HepG2 (cell line): ENCODE data around the gene ARHGAP9. TPM values are rescaled to one million over a fixed set of nuclear protein-coding genes. Genes with fewer than 3 reads are reported as not detected.

Source experiments
- ATAC-seq: fragments of 200-7000 bp; cut with Tn5 transposase; 3 replicates; pipeline ENCODE4 v1.9.1; 2020; ENCODE audit warnings: mild to moderate bottlenecking, moderate library complexity
- BruUV-seq: library from RNA; stranded (reverse); fragments of 400-500 nt; replicated peaks from 2 replicates; lab custom pipeline; 2021; lab: Mats Ljungman, UMichigan
- CTCF ChIA-PET: fragments of 300-600 bp; formaldehyde crosslinking; extraction: SDS; loops from one replicate; lab custom pipeline; 2021; ENCODE audit warnings: low total read pairs, inconsistent platforms, low intra/inter-chr PET ratio; lab: Yijun Ruan, JAX
- POLR2A ChIA-PET: fragments of 350-600 bp; sonication (Branson Sonifier 250); formaldehyde crosslinking; loops from one replicate; lab custom pipeline; 2020; ENCODE audit warnings: antibody characterized with exemption, inconsistent platforms; lab: Yijun Ruan, JAX
- DNase-seq: peaks from one replicate; pipeline ENCODE4 v3.0.0-alpha.2; 2015; ENCODE audit warnings: low spot score
- FAIRE-seq: peaks from 3 replicates; lab custom pipeline; 2011; peaks lifted over from hg19 to GRCh38; lab: Jason Lieb, UNC
- H2AFZ ChIP-seq: one replicate; pipeline ENCODE4 v1.6.1; 2011; ENCODE audit warnings: low read length, inconsistent platforms
- H3K27ac ChIP-seq: fragments of 300-600 bp; 3 replicates; pipeline ENCODE4 v1.8.0; 2011; ENCODE audit warnings: mixed run types, mild to moderate bottlenecking, mixed read lengths, low read length, inconsistent platforms; ENCODE audit not compliant: insufficient read depth; ENCODE audit errors: extremely low read length
- H3K27me3 ChIP-seq, 2 experiments: fragments of 200-600 bp in 1 of 2; 2 replicates in 1 of 2; 3 replicates in 1 of 2; pipeline versions ENCODE4 v1.6.0 to v1.8.0; 2011; ENCODE audit warnings: low read length in 2 of 2, mild to moderate bottlenecking in 2 of 2, moderate library complexity in 2 of 2, inconsistent platforms in 1 of 2; ENCODE audit not compliant: insufficient read depth in 2 of 2, control insufficient read depth in 1 of 2
- H3K36me3 ChIP-seq, 2 experiments: fragments of 200-600 bp in 1 of 2; replicated peaks in 1 of 2; 2 replicates in 1 of 2; 3 replicates in 1 of 2; pipeline versions ENCODE4 v1.5.1 to v1.8.0; 2011; ENCODE audit warnings: low read length in 2 of 2, inconsistent platforms in 1 of 2; ENCODE audit not compliant: insufficient read depth in 2 of 2, control insufficient read depth in 1 of 2
- H3K4me1 ChIP-seq: 2 replicates; pipeline ENCODE4 v1.5.1; 2012; ENCODE audit warnings: low read length, inconsistent platforms; ENCODE audit not compliant: insufficient read depth
- H3K4me2 ChIP-seq: 2 replicates; pipeline ENCODE4 v1.6.0; 2011; ENCODE audit warnings: low read depth, low read length, inconsistent platforms
- H3K4me3 ChIP-seq, 3 experiments: fragments of 200-600 bp in 1 of 3; sonication (generic), shearing (Covaris generic) in 1 of 3; replicated peaks in 1 of 3; 2 replicates each; pipeline ENCODE4 v1.5.1; 2011 to 2016; ENCODE audit warnings: low read length in 3 of 3, inconsistent platforms in 2 of 3, low read depth in 2 of 3, mild to moderate bottlenecking in 2 of 3, control low read depth in 1 of 3, mixed read lengths in 1 of 3; ENCODE audit not compliant: insufficient read depth in 1 of 3
- H3K79me2 ChIP-seq: one replicate; pipeline ENCODE4 v1.6.1; 2011; ENCODE audit warnings: low read length, inconsistent platforms; ENCODE audit not compliant: insufficient read depth
- H3K9ac ChIP-seq: 2 replicates; pipeline ENCODE4 v1.6.0; 2011; ENCODE audit warnings: mild to moderate bottlenecking, low read depth, low read length, inconsistent platforms; ENCODE audit not compliant: insufficient read depth
- H3K9me3 ChIP-seq: 2 replicates; pipeline ENCODE4 v1.5.1; 2012; ENCODE audit warnings: mild to moderate bottlenecking, low read length
- H4K20me1 ChIP-seq: 2 replicates; pipeline ENCODE4 v1.6.0; 2011; ENCODE audit warnings: inconsistent platforms, mild to moderate bottlenecking, low read length, moderate library complexity; ENCODE audit not compliant: insufficient read depth
- HDAC1 ChIP-seq: sonication (generic); formaldehyde crosslinking; IDR thresholded peaks from 2 replicates; pipeline ENCODE4 v1.5.1; 2020; ENCODE audit warnings: mild to moderate bottlenecking, missing genetic modification reagents
- IRX3 ChIP-seq: sonication (generic); formaldehyde crosslinking; IDR thresholded peaks from 2 replicates; pipeline ENCODE4 v1.8.1; 2023; ENCODE audit warnings: mild to moderate bottlenecking, low read depth, missing genetic modification reagents, borderline replicate concordance
- KLF9 ChIP-seq: IDR thresholded peaks from 2 replicates; pipeline ENCODE4 v1.6.1; 2016; ENCODE audit warnings: low read depth
- MAF1 ChIP-seq: sonication (generic); formaldehyde crosslinking; IDR thresholded peaks from 2 replicates; pipeline ENCODE4 v1.5.0; 2020; ENCODE audit warnings: missing genetic modification reagents, borderline replicate concordance
- ZFP90 ChIP-seq: sonication (generic); formaldehyde crosslinking; IDR thresholded peaks from 2 replicates; pipeline ENCODE4 v1.8.0; 2022; ENCODE audit warnings: missing genetic modification reagents, mild to moderate bottlenecking, inconsistent platforms, borderline replicate concordance
- ZNF615 ChIP-seq: sonication (generic); formaldehyde crosslinking; IDR thresholded peaks from 2 replicates; pipeline ENCODE4 v1.5.0; 2020; ENCODE audit warnings: mild to moderate bottlenecking, missing genetic modification reagents, borderline replicate concordance
- ZNF800 ChIP-seq: sonication (generic); formaldehyde crosslinking; IDR thresholded peaks from 2 replicates; pipeline ENCODE4 v1.4.0; 2020; ENCODE audit warnings: missing genetic modification reagents
- WGBS: methylation state at CpG from one replicate; pipeline ENCODE4 v1.1.6; 2017; ENCODE audit warnings: low lambda C conversion rate; 5-methylcytosine and 5-hydroxymethylcytosine counted together
- in situ Hi-C: cut with HindIII; loops from 2 replicates; pipeline ENCODE4 v1.10.0; 2017; ENCODE audit warnings: low pct_unique_long_range_greater_than_20kb; ENCODE audit not compliant: extremely low pct_ligation_motif_present
- intact Hi-C: fragments of 100-400 bp; cut with micrococcal nuclease; formaldehyde crosslinking; loops from one replicate; pipeline ENCODE4 v1.10.0; 2022; ENCODE audit not compliant: unreplicated experiment
- polyA plus RNA-seq, 8 experiments: library from polyadenylated mRNA; depleted of rRNA in 3 of 8; stranded (reverse) in 7 of 8; unstranded in 1 of 8; fragments of >200 nt; fragmentation: Illumina TruSeq in 4 of 8; extraction: Trizol in 4 of 8; gene quantifications; 2 replicates each; pipeline versions ENCODE4 v1.2.1 to v1.2.3, GENCODE V29; 2011 to 2016; ENCODE audit warnings: low read depth in 4 of 8, missing spikeins in 1 of 8, mixed read lengths in 1 of 8; ENCODE audit not compliant: insufficient read depth in 1 of 8
- total RNA-seq, 5 experiments: library from RNA; depleted of rRNA; stranded (reverse); fragments of >200 nt; fragmentation: Illumina TruSeq; extraction: Trizol; gene quantifications; 2 replicates each; pipeline ENCODE4 v1.2.3, GENCODE V29; 2016; ENCODE audit warnings: low read depth in 1 of 5
- TF ChIP-seq, protein P1 (sequence below): sonication (generic); formaldehyde crosslinking; IDR thresholded peaks from 2 replicates; pipeline ENCODE4 v1.4.0; 2020; ENCODE audit warnings: missing genetic modification reagents

The ARHGAP9 gene
- total and polyA plus RNA-seq, 2 of the 13 experiments (the other 11 are each of a cell fraction or from before 2014, with no cell fraction given) = 0.18 to 1.2 TPM

GRCh38 chr12:57483466-57483865 is 3.8 kb upstream of the ARHGAP9 start:
- intact Hi-C loops (no loop called here), in situ Hi-C loops (no loop called here)
- CTCF ChIA-PET = no interaction called here
- TF ChIP-seq ZNF800 (CRISPR knock-in tag) = no peak
- TF ChIP-seq HDAC1 (CRISPR knock-in tag) = no peak
- no peak for TF ChIP-seq ZNF615 (CRISPR knock-in tag)
- TF ChIP-seq, protein P1, sequence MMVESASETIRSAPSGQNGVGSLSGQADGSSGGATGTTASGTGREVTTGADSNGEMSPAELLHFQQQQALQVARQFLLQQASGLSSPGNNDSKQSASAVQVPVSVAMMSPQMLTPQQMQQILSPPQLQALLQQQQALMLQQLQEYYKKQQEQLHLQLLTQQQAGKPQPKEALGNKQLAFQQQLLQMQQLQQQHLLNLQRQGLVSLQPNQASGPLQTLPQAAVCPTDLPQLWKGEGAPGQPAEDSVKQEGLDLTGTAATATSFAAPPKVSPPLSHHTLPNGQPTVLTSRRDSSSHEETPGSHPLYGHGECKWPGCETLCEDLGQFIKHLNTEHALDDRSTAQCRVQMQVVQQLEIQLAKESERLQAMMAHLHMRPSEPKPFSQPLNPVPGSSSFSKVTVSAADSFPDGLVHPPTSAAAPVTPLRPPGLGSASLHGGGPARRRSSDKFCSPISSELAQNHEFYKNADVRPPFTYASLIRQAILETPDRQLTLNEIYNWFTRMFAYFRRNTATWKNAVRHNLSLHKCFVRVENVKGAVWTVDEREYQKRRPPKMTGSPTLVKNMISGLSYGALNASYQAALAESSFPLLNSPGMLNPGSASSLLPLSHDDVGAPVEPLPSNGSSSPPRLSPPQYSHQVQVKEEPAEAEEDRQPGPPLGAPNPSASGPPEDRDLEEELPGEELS (CRISPR knock-in tag) = no peak
- TF ChIP-seq ZFP90 = no peak
- TF ChIP-seq MAF1 (CRISPR knock-in tag) = no peak
- no peak for TF ChIP-seq IRX3 (CRISPR knock-in tag)
- TF ChIP-seq KLF9 = no peak
- no peak for FAIRE-seq
- no peaks in the 10 kb centered on the region for H3K36me3 ChIP-seq
- 37% methylated on average over 5 of the region's 5 CpGs for WGBS
- H3K4me2 ChIP-seq = no peak overlapping the region
- no peak overlapping the region for H2AFZ ChIP-seq
- peaks cover 6% of the 10 kb centered on the region for H3K79me2 ChIP-seq
- BruUV-seq = no TSS peak
- peaks cover 9% of the 10 kb centered on the region for H3K4me1 ChIP-seq
- no peaks in the 10 kb centered on the region for H3K9me3 ChIP-seq
- peaks cover 1 to 23% of the 10 kb centered on the region in 2 experiments; a peak in 3 of 5 replicates for H3K27me3 ChIP-seq
- H3K4me3 ChIP-seq = no peak overlapping the region
- DNase-seq = no peak
- H3K9ac ChIP-seq = no peak overlapping the region
- no peaks in the 10 kb centered on the region for H4K20me1 ChIP-seq
- no peak overlapping the region for H3K27ac ChIP-seq
- POLR2A ChIA-PET = no interaction called here
- no peak for ATAC-seq
